Tibial nerve (tissue), 4 donors: ENCODE results near the gene HOXA11. TPM values are rescaled to one million over a fixed set of nuclear protein-coding genes. Genes with fewer than 3 reads are reported as not detected.
A peak's percentile ranks its signal among the peaks of the same experiment; 100 is the strongest.

ENCODE experiments used
- DNase-seq, 2 donors: peaks; one replicate each; pipeline ENCODE4 v3.0.0-alpha.2; 2019; ENCODE audit warnings: low spot score in 2 of 2
- H3K27ac ChIP-seq, 4 donors: fragments of 200-600 bp; sonication (generic) in 3 of 4; one replicate each; pipeline ENCODE4 v1.5.1; 2017 to 2019; ENCODE audit warnings: mild to moderate bottlenecking in 1 of 4
- H3K27me3 ChIP-seq, 2 donors: fragments of 200-600 bp; sonication (generic) in 1 of 2; one replicate each; pipeline versions ENCODE4 v1.5.1 to v1.6.0; 2017 to 2019
- H3K36me3 ChIP-seq, 3 donors: fragments of 200-600 bp; sonication (generic); one replicate each; pipeline ENCODE4 v1.5.1; 2018 to 2019
- H3K4me1 ChIP-seq, 4 donors: fragments of 200-600 bp; sonication (generic) in 3 of 4; one replicate each; pipeline ENCODE4 v1.5.1; 2017 to 2019
- H3K4me3 ChIP-seq, 4 donors: fragments of 200-600 bp; sonication (generic) in 3 of 4; one replicate each; pipeline ENCODE4 v1.5.1; 2017 to 2019; ENCODE audit warnings: mild to moderate bottlenecking in 1 of 4, moderate library complexity in 1 of 4
- H3K9me3 ChIP-seq, 4 donors: fragments of 200-600 bp; sonication (generic) in 3 of 4; one replicate each; pipeline ENCODE4 v1.5.1; 2017 to 2019
- EP300 ChIP-seq, 2 donors: sonication (generic); formaldehyde crosslinking; IDR thresholded peaks; one replicate each; pipeline ENCODE4 v1.6.1; 2017; ENCODE audit warnings: antibody characterized with exemption in 2 of 2, mild to moderate bottlenecking in 1 of 2
- POLR2A ChIP-seq, 2 donors: fragments of 450-650 bp; IDR thresholded peaks; one replicate each; pipeline ENCODE4 v1.6.1; 2017; ENCODE audit warnings: antibody characterized with exemption in 2 of 2, mild to moderate bottlenecking in 2 of 2, moderate library complexity in 2 of 2
- WGBS, 2 donors: methylation state at CpG; one replicate each; pipeline ENCODE4 v1.1.5; 2018; 5-methylcytosine and 5-hydroxymethylcytosine counted together
- total RNA-seq, 4 donors: library from RNA; depleted of rRNA; stranded (reverse); fragments of >200 nt; gene quantifications; one replicate each; pipeline ENCODE4 v1.1.0, GENCODE V29; 2016
- TF ChIP-seq, protein P1 (sequence below), 5 experiments: fragments of 200-600 bp in 3 of 5; fragments of 450-650 bp in 2 of 5; sonication (generic) in 3 of 5; IDR thresholded peaks; one replicate each; pipeline ENCODE4 v1.5.1; 2016 to 2019; ENCODE audit warnings: antibody characterized with exemption in 5 of 5, mild to moderate bottlenecking in 3 of 5, moderate library complexity in 2 of 5

Gene HOXA11
- total RNA-seq, 4 donors from 2014 or later = 5.0 to 13.2 (median 9.5) TPM

DNA sequence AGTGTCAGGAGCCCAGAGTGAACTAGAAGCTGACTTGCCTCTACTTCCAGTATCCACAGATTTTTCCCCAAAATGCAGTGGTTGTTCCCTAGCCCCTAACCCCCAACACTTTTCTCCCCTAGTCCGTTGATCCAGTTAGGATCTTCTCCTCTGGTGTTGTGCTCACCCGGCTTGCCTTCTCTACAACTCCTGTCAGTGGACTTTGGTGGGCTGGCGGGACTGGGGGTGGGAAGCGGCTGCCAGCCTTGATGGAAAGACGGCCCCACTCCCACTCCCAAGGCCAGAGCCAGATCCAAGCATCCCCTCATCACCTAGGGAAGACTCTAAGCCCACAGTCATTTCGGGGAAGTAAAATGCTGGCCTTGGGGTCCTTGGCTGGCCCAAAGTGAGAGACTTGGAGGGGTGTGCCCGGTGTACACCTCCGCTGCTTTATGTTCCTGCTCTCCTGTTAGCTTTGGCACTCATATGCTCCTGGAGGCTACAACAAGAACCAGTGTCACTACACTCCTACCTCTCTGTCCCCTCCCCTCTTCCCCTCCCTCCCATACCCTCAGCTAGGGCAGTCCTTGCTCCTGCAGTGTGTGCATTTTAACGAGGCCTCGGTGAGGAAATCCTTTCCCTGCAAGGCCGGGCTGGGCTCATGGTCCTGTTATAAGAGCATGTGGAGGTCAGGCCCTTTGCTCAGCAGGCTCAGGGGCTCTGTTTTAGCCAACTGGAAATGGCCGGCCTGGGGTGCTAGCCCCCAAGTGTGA lies 10.0 kb downstream of the HOXA11 start:
- Histone ChIP-seq H3K36me3 (no peaks in the 10 kb centered on the region), H3K9me3 (no peaks in the 10 kb centered on the region), H3K27me3 (peaks cover 0 to 93% of the 10 kb centered on the region in 2 donors), H3K4me3 (peak overlapping the region in 2 of 4 donors; percentile 5 to 74), H3K4me1 (peaks cover 0 to 45% (median 8%) of the 10 kb centered on the region in 4 donors), H3K27ac (peak overlapping the region; percentile 11 to 88 (median 84))
- 56 to 82% methylated on average over 11 to 12 of the region's 12 CpGs for WGBS, 2 donors
- no peak for TF ChIP-seq EP300 (IDR thresholded peaks at IDR 0.05)
- TF ChIP-seq POLR2A (IDR thresholded peaks at IDR 0.05) = no peak
- TF ChIP-seq, protein P1, sequence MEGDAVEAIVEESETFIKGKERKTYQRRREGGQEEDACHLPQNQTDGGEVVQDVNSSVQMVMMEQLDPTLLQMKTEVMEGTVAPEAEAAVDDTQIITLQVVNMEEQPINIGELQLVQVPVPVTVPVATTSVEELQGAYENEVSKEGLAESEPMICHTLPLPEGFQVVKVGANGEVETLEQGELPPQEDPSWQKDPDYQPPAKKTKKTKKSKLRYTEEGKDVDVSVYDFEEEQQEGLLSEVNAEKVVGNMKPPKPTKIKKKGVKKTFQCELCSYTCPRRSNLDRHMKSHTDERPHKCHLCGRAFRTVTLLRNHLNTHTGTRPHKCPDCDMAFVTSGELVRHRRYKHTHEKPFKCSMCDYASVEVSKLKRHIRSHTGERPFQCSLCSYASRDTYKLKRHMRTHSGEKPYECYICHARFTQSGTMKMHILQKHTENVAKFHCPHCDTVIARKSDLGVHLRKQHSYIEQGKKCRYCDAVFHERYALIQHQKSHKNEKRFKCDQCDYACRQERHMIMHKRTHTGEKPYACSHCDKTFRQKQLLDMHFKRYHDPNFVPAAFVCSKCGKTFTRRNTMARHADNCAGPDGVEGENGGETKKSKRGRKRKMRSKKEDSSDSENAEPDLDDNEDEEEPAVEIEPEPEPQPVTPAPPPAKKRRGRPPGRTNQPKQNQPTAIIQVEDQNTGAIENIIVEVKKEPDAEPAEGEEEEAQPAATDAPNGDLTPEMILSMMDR (IDR thresholded peaks at IDR 0.05) = no peak
- DNase-seq = peak in 1 of 2 donors; percentile 32

DNA sequence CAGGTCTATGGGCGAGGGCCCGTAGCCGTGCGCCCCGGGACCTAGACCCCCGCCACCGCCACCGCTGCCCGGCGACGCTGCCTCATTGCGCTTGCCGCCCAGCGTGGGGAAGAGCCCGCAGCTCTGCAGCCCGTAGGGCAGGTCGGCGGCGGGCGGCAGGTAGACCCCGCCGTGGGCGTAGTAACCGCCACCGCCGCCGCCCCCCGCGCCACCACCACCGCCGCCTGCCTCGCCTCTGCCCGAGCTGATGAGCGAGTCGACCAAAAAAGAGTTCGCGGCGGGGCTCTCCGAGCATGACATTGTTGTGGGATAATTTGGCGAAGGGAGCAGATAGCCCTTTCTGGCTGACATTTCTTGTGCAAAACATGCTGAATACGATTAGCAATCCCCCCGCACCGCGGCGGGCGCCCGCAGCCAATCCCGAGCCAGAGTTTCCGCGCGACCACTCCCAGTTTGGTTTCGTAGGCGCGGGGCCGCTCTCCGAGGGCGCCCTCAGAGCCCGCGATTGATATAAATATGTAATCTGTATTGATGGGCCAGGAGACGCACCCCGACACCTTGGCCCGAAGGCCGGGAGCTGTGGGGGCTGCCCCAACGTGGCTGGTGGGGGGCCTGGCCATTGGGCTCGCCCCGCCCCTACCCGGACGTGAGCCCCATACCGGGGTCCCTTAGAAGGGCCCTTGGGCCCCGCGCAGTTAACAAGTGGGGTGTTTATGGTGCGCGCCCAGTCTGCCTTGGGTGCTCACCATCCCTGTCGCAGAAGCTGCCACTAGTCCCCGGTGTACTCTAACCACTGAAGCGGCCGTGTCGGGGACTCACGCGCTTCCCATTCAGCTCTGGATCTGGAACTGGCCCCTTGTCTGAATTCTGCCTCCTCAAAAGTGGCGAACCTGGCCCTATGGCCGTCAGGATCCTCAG lies 10.8 kb downstream of the HOXA11 start, which contains the start of gene HOXA10:
HOXA10 (minus strand) TSS at position 365 of the 918 bp plus-strand sequence; CDS start at position 351, 14 bp downstream.
- 12% methylated on average over 37 of the region's 82 CpGs for WGBS, 2 donors
- H3K9me3 ChIP-seq = no peaks in the 10 kb centered on the region
- DNase-seq = peak in 1 of 2 donors; percentile 61
- H3K4me1 ChIP-seq = peaks cover 0 to 45% (median 8%) of the 10 kb centered on the region in 4 donors
- TF ChIP-seq, protein P1 (IDR thresholded peaks at IDR 0.05) = no peak
- TF ChIP-seq EP300 (IDR thresholded peaks at IDR 0.05) (peak in 1 of 2 donors; percentile 36), POLR2A (IDR thresholded peaks at IDR 0.05) (peak in 1 of 2 donors; percentile 26)
- peak within 1 kb of the TSS; percentile 80 to 88 (median 84) for H3K27ac ChIP-seq
- H3K36me3 ChIP-seq = no peaks in the 10 kb centered on the region
- H3K27me3 ChIP-seq = peaks cover 0 to 93% of the 10 kb centered on the region in 2 donors
- H3K4me3 ChIP-seq = peak within 1 kb of the TSS; percentile 54 to 74 (median 64)

DNA sequence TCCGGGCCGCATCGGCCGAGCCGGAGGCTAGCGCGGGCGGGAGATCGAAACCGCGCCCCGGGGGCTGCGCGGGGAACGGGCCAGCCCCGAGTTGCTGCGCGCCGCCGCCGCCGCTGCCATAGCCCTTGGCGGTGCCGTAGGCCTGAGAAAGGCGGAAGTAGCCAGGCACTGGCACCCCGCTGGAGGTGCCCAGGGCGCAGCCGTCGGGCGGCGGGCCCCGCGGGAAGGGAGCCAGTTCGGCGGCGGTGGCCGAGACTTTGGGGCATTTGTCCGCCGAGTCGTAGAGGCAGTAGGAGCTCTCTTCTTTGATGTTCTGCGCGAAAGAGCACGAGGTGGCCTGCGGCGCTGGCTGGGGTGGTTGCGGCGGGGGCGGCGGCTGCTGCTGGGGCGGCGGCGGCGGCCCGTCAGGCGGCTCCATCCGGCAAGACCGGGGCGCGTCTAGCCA lies 11.5 kb downstream of the HOXA11 start:
- Histone ChIP-seq H3K4me1 (peaks cover 0 to 48% (median 8%) of the 10 kb centered on the region in 4 donors), H3K27ac (peak overlapping the region; percentile 80 to 88 (median 84)), H3K36me3 (no peaks in the 10 kb centered on the region), H3K9me3 (no peaks in the 10 kb centered on the region), H3K27me3 (peaks cover 0 to 93% of the 10 kb centered on the region in 2 donors), H3K4me3 (peak overlapping the region; percentile 54 to 74 (median 64))
- DNase-seq = peak in 1 of 2 donors; percentile 12
- WGBS, 2 donors = 0 to 2% methylated on average over 6 to 22 of the region's 59 CpGs
- no peak for TF ChIP-seq POLR2A (IDR thresholded peaks at IDR 0.05)
- TF ChIP-seq, protein P1 (IDR thresholded peaks at IDR 0.05) = no peak
- TF ChIP-seq EP300 (IDR thresholded peaks at IDR 0.05) = no peak

DNA sequence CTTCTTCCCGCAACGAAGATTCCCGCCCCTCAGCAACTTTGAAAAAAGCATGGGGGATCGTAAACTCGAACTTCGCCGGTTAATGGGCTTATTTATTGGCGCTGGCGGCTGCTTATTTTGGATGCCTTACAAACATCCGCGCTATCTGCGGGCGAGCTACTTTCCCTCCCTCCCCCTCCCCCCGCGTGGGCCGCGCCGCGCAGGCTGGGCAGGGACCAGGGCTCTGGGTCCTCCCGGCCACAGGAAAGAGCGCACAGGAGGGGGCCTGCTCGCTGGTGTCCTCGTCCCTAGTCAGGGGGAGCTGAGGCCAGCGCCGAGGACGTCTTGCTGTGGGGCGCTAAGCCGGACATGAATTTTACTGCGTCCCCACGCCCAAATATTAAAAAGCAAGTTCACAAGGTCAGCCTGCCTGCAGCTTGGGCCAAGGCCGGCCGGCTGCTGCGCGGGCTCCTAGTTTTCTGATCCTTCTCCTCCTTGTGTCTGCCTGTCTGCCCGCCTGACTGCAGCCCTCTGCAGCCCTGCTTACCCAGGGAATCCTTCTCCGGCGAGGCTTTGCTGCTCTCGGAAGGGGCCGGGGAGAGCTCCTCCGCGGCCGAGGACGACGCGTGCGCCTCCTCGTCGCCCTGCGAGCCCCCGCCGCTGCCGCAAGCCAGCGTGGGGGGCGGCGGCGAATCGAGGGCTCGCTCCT lies 12.1 kb downstream of the HOXA11 start:
- H3K27ac ChIP-seq = peak overlapping the region; percentile 80 to 88 (median 84)
- TF ChIP-seq POLR2A (IDR thresholded peaks at IDR 0.05) (peak in 1 of 2 donors; percentile 38), EP300 (IDR thresholded peaks at IDR 0.05) (peak in 1 of 2 donors; percentile 75)
- TF ChIP-seq, protein P1 (IDR thresholded peaks at IDR 0.05) = no peak
- 0 to 2% methylated on average over 19 to 29 of the region's 58 CpGs for WGBS, 2 donors
- no peaks in the 10 kb centered on the region for H3K9me3 ChIP-seq
- peak overlapping the region; percentile 54 to 74 (median 64) for H3K4me3 ChIP-seq
- peaks cover 0 to 93% of the 10 kb centered on the region in 2 donors for H3K27me3 ChIP-seq
- peaks cover 0 to 48% (median 8%) of the 10 kb centered on the region in 4 donors for H3K4me1 ChIP-seq
- peak; percentile 73 to 74 for DNase-seq
- no peaks in the 10 kb centered on the region for H3K36me3 ChIP-seq
